HCT116 (cell line): ENCODE results near the gene CHST15.

ENCODE experiments used
- CTCF ChIP-seq, 3 experiments: fragments of 200-600 bp in 1 of 3; sonication (generic) in 1 of 3; IDR thresholded peaks in 2 of 3; conservative IDR thresholded peaks in 1 of 3; 2 replicates each; pipeline ENCODE4 v1.5.1; 2012 to 2017; ENCODE audit warnings: low read depth in 2 of 3, low read length in 2 of 3, antibody characterized with exemption in 1 of 3, borderline replicate concordance in 1 of 3, control low read depth in 1 of 3, mild to moderate bottlenecking in 1 of 3, mixed read lengths in 1 of 3, mixed run types in 1 of 3, moderate library complexity in 1 of 3; ENCODE audit not compliant: insufficient read depth in 1 of 3
- EZH2 ChIP-seq: fragments of 200-600 bp; sonication (generic); IDR thresholded peaks from 2 replicates; pipeline ENCODE4 v1.6.1; 2017; ENCODE audit warnings: antibody characterized with exemption, mixed run types
- EZH2phosphoT487 ChIP-seq: fragments of 200-600 bp; IDR thresholded peaks from 2 replicates; pipeline ENCODE4 v1.6.1; 2018; ENCODE audit warnings: antibody characterized with exemption, borderline replicate concordance
- FOSL1 ChIP-seq: IDR thresholded peaks from 2 replicates; pipeline ENCODE4 v1.6.1; 2012; ENCODE audit warnings: low read depth
- POLR2A ChIP-seq: IDR thresholded peaks from 2 replicates; pipeline ENCODE4 v1.7.0; 2011; ENCODE audit warnings: borderline replicate concordance; ENCODE audit not compliant: insufficient read depth, insufficient read length; ENCODE audit errors: extremely low read depth
- SRF ChIP-seq: IDR thresholded peaks from 2 replicates; pipeline ENCODE4 v1.6.1; 2012; ENCODE audit warnings: low read depth
- TCF7L2 ChIP-seq: IDR thresholded peaks from 2 replicates; pipeline ENCODE4 v1.7.0; 2011; ENCODE audit warnings: borderline replicate concordance, inconsistent platforms; ENCODE audit not compliant: insufficient read depth, insufficient read length; ENCODE audit errors: extremely low read depth
- YY1 ChIP-seq: IDR thresholded peaks from 2 replicates; pipeline ENCODE4 v1.6.1; 2011; ENCODE audit warnings: low read length, low read depth, moderate library complexity, mild to moderate bottlenecking; ENCODE audit not compliant: insufficient replicate concordance; ENCODE audit errors: extremely low read depth
- ZNF274 ChIP-seq: fragments of 200-500 bp; sonication (Bioruptor generic); IDR thresholded peaks from 2 replicates; pipeline ENCODE4 v1.6.1; 2014; ENCODE audit warnings: mild to moderate bottlenecking, low read depth, low read length, inconsistent platforms

- TF ChIP-seq POLR2A, result no peak
- TF ChIP-seq CTCF (IDR thresholded peaks at IDR 0.05 in 2 of 3, conservative IDR thresholded peaks at IDR 0.05 in 1 of 3; ENCODE audit: borderline replicate concordance in 1 of 3, insufficient read depth in 1 of 3, low read depth in 2 of 3, low read length in 2 of 3), result no peak
- TF ChIP-seq EZH2phosphoT487, result no peak
- no peak for TF ChIP-seq EZH2
- no peak for TF ChIP-seq SRF
- no peak for TF ChIP-seq FOSL1
- no peak for TF ChIP-seq TCF7L2
- no peak for TF ChIP-seq YY1
- no peak for TF ChIP-seq ZNF274
Observed at GRCh38 chr10:124097883-124098282, 4.5 kb upstream of the CHST15 start.
